Erythroblast (primary cell): ENCODE data around the gene PRKACG.

Source experiments
- DNase-seq, 2 experiments: peaks; one replicate each; lab custom pipeline; 2025; lab: John Stamatoyannopoulos, UW
- GATA1 ChIP-seq: IDR thresholded peaks from 2 replicates; pipeline ENCODE4 v1.6.1; 2011; ENCODE audit warnings: low read depth, mild to moderate bottlenecking, control low read depth, low read length, moderate library complexity
- POLR2A ChIP-seq: IDR thresholded peaks from 2 replicates; pipeline ENCODE4 v1.6.1; 2011; ENCODE audit warnings: mild to moderate bottlenecking, low read length

PRKACG gene

GRCh38 chr9:68963416-68963815 lies 50.5 kb downstream of the PRKACG start:
- TF ChIP-seq GATA1 (no peak), POLR2A (no peak)
- DNase-seq, result peak in 1 of 2 experiments; percentile 17
